Upper lobe of right lung (tissue), 1 donor: ENCODE results near the gene VWDE. TPM values are rescaled to one million over a fixed set of nuclear protein-coding genes. Genes with fewer than 3 reads are reported as not detected.
A peak's percentile ranks its signal among the peaks of the same experiment; 100 is the strongest.

Experiments
- ATAC-seq: fragments of 200-7000 bp; cut with Tn5 transposase; one replicate; pipeline ENCODE4 v1.9.1; 2020; ENCODE audit warnings: mild to moderate bottlenecking, moderate library complexity
- DNase-seq: peaks from one replicate; pipeline ENCODE4 v3.0.0-alpha.2; 2020
- H3K27ac ChIP-seq: fragments of 200-600 bp; one replicate; pipeline ENCODE4 v1.8.0; 2022
- H3K27me3 ChIP-seq: fragments of 200-600 bp; one replicate; pipeline ENCODE4 v1.8.0; 2022; ENCODE audit warnings: mild to moderate bottlenecking
- H3K36me3 ChIP-seq: fragments of 200-600 bp; one replicate; pipeline ENCODE4 v1.8.0; 2022
- H3K4me1 ChIP-seq: fragments of 200-600 bp; one replicate; pipeline ENCODE4 v1.8.0; 2022
- H3K4me3 ChIP-seq: fragments of 200-600 bp; one replicate; pipeline ENCODE4 v1.8.0; 2022; ENCODE audit warnings: mild to moderate bottlenecking
- H3K9me3 ChIP-seq: fragments of 200-600 bp; one replicate; pipeline ENCODE4 v1.8.0; 2022
- CTCF ChIP-seq: fragments of 200-600 bp; IDR thresholded peaks from one replicate; pipeline ENCODE4 v1.8.0; 2022; ENCODE audit warnings: antibody characterized with exemption
- intact Hi-C: fragments of 100-400 bp; cut with DNase I; formaldehyde crosslinking; loops from one replicate; pipeline ENCODE4 v1.11.0; 2022
- total RNA-seq: library from RNA; stranded (reverse); fragmentation: NEBNext Ultra II Directional; extraction: Animal tissue kit (Norgen Biotek cat#: 25700); gene quantifications from one replicate; pipeline ENCODE4 v1.2.1, GENCODE V29; 2021
- donor health status: DM: no; HTN: yes; CAD: no; lungs with severe emphysema.

Gene VWDE
- total RNA-seq, 1 donor from 2014 or later, result 0.90 TPM

GRCh38 chr7:12322903-12323300 is 80.8 kb downstream of the VWDE start:
- no peak overlapping the region for H3K27ac ChIP-seq
- no peak overlapping the region for H3K4me3 ChIP-seq
- intact Hi-C loops, result no loop called here
- H3K4me1 ChIP-seq, result no peaks in the 10 kb centered on the region
- no peaks in the 10 kb centered on the region for H3K9me3 ChIP-seq
- H3K36me3 ChIP-seq, result no peaks in the 10 kb centered on the region
- DNase-seq (no peak), ATAC-seq (no peak)
- no peak for TF ChIP-seq CTCF
- no peaks in the 10 kb centered on the region for H3K27me3 ChIP-seq

GRCh38 chr7:12322284-12322902 is 81.3 kb downstream of the VWDE start:
- H3K9me3 ChIP-seq, result no peaks in the 10 kb centered on the region
- no peak overlapping the region for H3K27ac ChIP-seq
- H3K4me1 ChIP-seq, result no peaks in the 10 kb centered on the region
- H3K36me3 ChIP-seq, result no peaks in the 10 kb centered on the region
- no peak for DNase-seq
- ATAC-seq, result no peak
- intact Hi-C loops, result no loop called here
- no peak overlapping the region for H3K4me3 ChIP-seq
- TF ChIP-seq CTCF, result peak; percentile 75
- no peaks in the 10 kb centered on the region for H3K27me3 ChIP-seq

- ATAC-seq, result no peak
- no peak for TF ChIP-seq CTCF
- Histone ChIP-seq H3K4me3 (no peak overlapping the region), H3K9me3 (no peaks in the 10 kb centered on the region), H3K27me3 (no peaks in the 10 kb centered on the region), H3K4me1 (no peaks in the 10 kb centered on the region), H3K27ac (no peak overlapping the region), H3K36me3 (no peaks in the 10 kb centered on the region)
- no peak for DNase-seq
- intact Hi-C loops, result no loop called here
Observed at GRCh38 chr7:12320987-12321647, 82.5 kb downstream of the VWDE start.

- no peaks in the 10 kb centered on the region for H3K27me3 ChIP-seq
- no peak overlapping the region for H3K4me3 ChIP-seq
- ATAC-seq, result no peak
- no peak for DNase-seq
- no peaks in the 10 kb centered on the region for H3K9me3 ChIP-seq
- no peaks in the 10 kb centered on the region for H3K4me1 ChIP-seq
- no peak overlapping the region for H3K27ac ChIP-seq
- H3K36me3 ChIP-seq, result no peaks in the 10 kb centered on the region
- intact Hi-C loops, result no loop called here
- no peak for TF ChIP-seq CTCF
Observed at GRCh38 chr7:12320241-12320986, 83.3 kb downstream of the VWDE start.

GRCh38 chr7:12317675-12318074 is 86.0 kb downstream of the VWDE start:
- H3K4me1 ChIP-seq, result no peaks in the 10 kb centered on the region
- ATAC-seq (no peak), DNase-seq (no peak)
- TF ChIP-seq CTCF, result no peak
- H3K4me3 ChIP-seq, result no peak overlapping the region
- H3K36me3 ChIP-seq, result no peaks in the 10 kb centered on the region
- intact Hi-C loops, result no loop called here
- no peaks in the 10 kb centered on the region for H3K9me3 ChIP-seq
- H3K27ac ChIP-seq, result no peak overlapping the region
- no peaks in the 10 kb centered on the region for H3K27me3 ChIP-seq
